Esophagus muscularis mucosa (tissue), 4 donors: ENCODE results near the gene CSNK2A2. TPM values are rescaled to one million over a fixed set of nuclear protein-coding genes. Genes with fewer than 3 reads are reported as not detected.

Experiments used
- DNase-seq: peaks from one replicate; pipeline ENCODE4 v3.0.0-alpha.2; 2017; ENCODE audit errors: extremely low spot score
- H3K27ac ChIP-seq, 4 donors: fragments of 200-600 bp; sonication (generic); replicated peaks in 1 of 4; 1 replicate in 3 of 4; 2 replicates in 1 of 4; pipeline ENCODE4 v1.5.1; 2016 to 2019; ENCODE audit warnings: mild to moderate bottlenecking in 1 of 4
- H3K27me3 ChIP-seq, 4 donors: fragments of 200-600 bp; sonication (generic); one replicate each; pipeline versions ENCODE4 v1.5.1 to v1.6.0; 2016 to 2019
- H3K36me3 ChIP-seq, 4 donors: fragments of 200-600 bp; sonication (generic); one replicate each; pipeline ENCODE4 v1.5.1; 2016 to 2019
- H3K4me1 ChIP-seq, 4 donors: fragments of 200-600 bp; sonication (generic); one replicate each; pipeline ENCODE4 v1.5.1; 2016 to 2019
- H3K4me3 ChIP-seq, 4 donors: fragments of 200-600 bp; sonication (generic); 1 replicate in 2 of 4; 2 replicates in 2 of 4; pipeline ENCODE4 v1.5.1; 2016 to 2019; ENCODE audit warnings: mild to moderate bottlenecking in 4 of 4, moderate library complexity in 1 of 4
- H3K9me3 ChIP-seq, 4 donors: fragments of 200-600 bp; sonication (generic); 1 replicate in 3 of 4; 2 replicates in 1 of 4; pipeline ENCODE4 v1.5.1; 2016 to 2019
- EP300 ChIP-seq: sonication (generic); formaldehyde crosslinking; IDR thresholded peaks from one replicate; pipeline ENCODE4 v1.6.1; 2017; ENCODE audit warnings: antibody characterized with exemption
- POLR2A ChIP-seq: fragments of 450-650 bp; IDR thresholded peaks from one replicate; pipeline ENCODE4 v1.6.1; 2017; ENCODE audit warnings: antibody characterized with exemption, moderate library complexity, mild to moderate bottlenecking, low read depth
- POLR2AphosphoS5 ChIP-seq, 2 donors: sonication (generic); formaldehyde crosslinking; IDR thresholded peaks; one replicate each; pipeline ENCODE4 v1.6.1; 2017; ENCODE audit warnings: antibody characterized with exemption in 2 of 2
- WGBS: methylation state at CpG from one replicate; pipeline ENCODE4 v1.1.5; 2018; 5-methylcytosine and 5-hydroxymethylcytosine counted together
- intact Hi-C: fragments of 100-400 bp; cut with DNase I; formaldehyde crosslinking; loops from one replicate; pipeline ENCODE4 v1.15.1; 2023
- total RNA-seq, 4 donors: library from RNA; depleted of rRNA; stranded (reverse); fragments of >200 nt; gene quantifications; one replicate each; pipeline versions ENCODE4 v1.1.0 to v1.2.1, GENCODE V29; 2016
- TF ChIP-seq, protein P1 (sequence below), 3 experiments: fragments of 200-600 bp in 2 of 3; fragments of 450-650 bp in 1 of 3; sonication (generic) in 2 of 3; IDR thresholded peaks; one replicate each; pipeline ENCODE4 v1.5.1; 2017 to 2019; ENCODE audit warnings: antibody characterized with exemption in 3 of 3, mild to moderate bottlenecking in 2 of 3, moderate library complexity in 1 of 3

The CSNK2A2 gene
- total RNA-seq, 4 donors from 2014 or later: 37.1 to 56.5 (median 42.7) TPM

- H3K36me3 ChIP-seq: no peaks in the 10 kb centered on the region
- 5% methylated on average over 7 of the region's 7 CpGs for WGBS
- intact Hi-C loops: loop anchor here (5.0 to 10.0 kb wide), 3 partner anchors 70 to 392 kb away; partner anchors contain the start of genes CSNK2A2 and KATNB1
- peak overlapping the region; percentile 88 to 93 (median 92) for H3K27ac ChIP-seq
- TF ChIP-seq, protein P1, sequence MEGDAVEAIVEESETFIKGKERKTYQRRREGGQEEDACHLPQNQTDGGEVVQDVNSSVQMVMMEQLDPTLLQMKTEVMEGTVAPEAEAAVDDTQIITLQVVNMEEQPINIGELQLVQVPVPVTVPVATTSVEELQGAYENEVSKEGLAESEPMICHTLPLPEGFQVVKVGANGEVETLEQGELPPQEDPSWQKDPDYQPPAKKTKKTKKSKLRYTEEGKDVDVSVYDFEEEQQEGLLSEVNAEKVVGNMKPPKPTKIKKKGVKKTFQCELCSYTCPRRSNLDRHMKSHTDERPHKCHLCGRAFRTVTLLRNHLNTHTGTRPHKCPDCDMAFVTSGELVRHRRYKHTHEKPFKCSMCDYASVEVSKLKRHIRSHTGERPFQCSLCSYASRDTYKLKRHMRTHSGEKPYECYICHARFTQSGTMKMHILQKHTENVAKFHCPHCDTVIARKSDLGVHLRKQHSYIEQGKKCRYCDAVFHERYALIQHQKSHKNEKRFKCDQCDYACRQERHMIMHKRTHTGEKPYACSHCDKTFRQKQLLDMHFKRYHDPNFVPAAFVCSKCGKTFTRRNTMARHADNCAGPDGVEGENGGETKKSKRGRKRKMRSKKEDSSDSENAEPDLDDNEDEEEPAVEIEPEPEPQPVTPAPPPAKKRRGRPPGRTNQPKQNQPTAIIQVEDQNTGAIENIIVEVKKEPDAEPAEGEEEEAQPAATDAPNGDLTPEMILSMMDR (IDR thresholded peaks at IDR 0.05): peak in 2 of 3 experiments; percentile 26 to 41
- TF ChIP-seq POLR2AphosphoS5 (IDR thresholded peaks at IDR 0.05): no peak
- peaks cover 48 to 70% (median 64%) of the 10 kb centered on the region in 4 donors for H3K4me1 ChIP-seq
- peak overlapping the region; percentile 76 to 97 (median 86) for H3K4me3 ChIP-seq
- no peak for DNase-seq
- peaks cover 0 to 5% (median 0%) of the 10 kb centered on the region in 4 donors for H3K9me3 ChIP-seq
- no peaks in the 10 kb centered on the region for H3K27me3 ChIP-seq
Measured at GRCh38 chr16:58127033-58127556, 70.8 kb downstream of the CSNK2A2 start.

- no peaks in the 10 kb centered on the region for H3K36me3 ChIP-seq
- peaks cover 54 to 76% (median 70%) of the 10 kb centered on the region in 4 donors for H3K4me1 ChIP-seq
- TF ChIP-seq EP300 (no peak), POLR2A (no peak), POLR2AphosphoS5 (IDR thresholded peaks at IDR 0.05) (no peak)
- TF ChIP-seq, protein P1 (IDR thresholded peaks at IDR 0.05): no peak
- no peaks in the 10 kb centered on the region for H3K27me3 ChIP-seq
- peak overlapping the region; percentile 76 to 97 (median 86) for H3K4me3 ChIP-seq
- H3K27ac ChIP-seq: peak overlapping the region; percentile 88 to 93 (median 92)
- intact Hi-C loops: loop anchor here (5.0 to 10.0 kb wide), 3 partner anchors 71 to 392 kb away; partner anchors contain the start of genes CSNK2A2 and KATNB1
- peaks cover 0 to 5% (median 0%) of the 10 kb centered on the region in 4 donors for H3K9me3 ChIP-seq
- no peak for DNase-seq
- WGBS: 39% methylated on average over 4 of the region's 4 CpGs
Measured at GRCh38 chr16:58126451-58126961, 71.4 kb downstream of the CSNK2A2 start.

GRCh38 chr16:58125781-58126335 lies 72.0 kb downstream of the CSNK2A2 start:
- Histone ChIP-seq H3K4me1 (peaks cover 61 to 83% (median 77%) of the 10 kb centered on the region in 4 donors), H3K9me3 (peaks cover 0 to 5% (median 0%) of the 10 kb centered on the region in 4 donors), H3K27ac (peak overlapping the region; percentile 88 to 93 (median 92)), H3K36me3 (no peaks in the 10 kb centered on the region), H3K27me3 (no peaks in the 10 kb centered on the region), H3K4me3 (peak overlapping the region in 1 of 4 donors; percentile 13)
- intact Hi-C loops: loop anchor here (5.0 to 10.0 kb wide), 3 partner anchors 71 to 391 kb away; partner anchors contain the start of genes CSNK2A2 and KATNB1
- WGBS: 57% methylated on average over 10 of the region's 10 CpGs
- TF ChIP-seq POLR2AphosphoS5 (IDR thresholded peaks at IDR 0.05) (no peak), EP300 (no peak)
- TF ChIP-seq, protein P1 (IDR thresholded peaks at IDR 0.05): no peak
- DNase-seq: no peak

DNA sequence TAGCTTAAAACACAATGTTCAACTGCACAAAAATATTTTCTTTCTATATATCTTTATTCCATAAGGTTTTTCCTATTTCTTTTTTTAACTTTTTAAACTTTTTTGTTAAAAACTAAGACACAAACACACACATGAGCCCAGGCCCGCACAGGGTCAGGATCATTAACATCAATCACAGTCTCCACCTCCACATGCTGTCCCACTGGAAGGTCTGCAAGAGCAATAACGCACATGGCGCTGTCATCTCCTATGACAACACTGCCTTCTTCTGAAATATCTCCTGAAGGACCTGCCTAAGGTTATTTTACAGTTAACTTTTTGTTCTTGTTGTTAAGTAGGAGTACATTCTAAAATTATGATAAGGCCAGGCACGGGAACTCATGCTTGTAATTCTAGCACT lies 72.9 kb downstream of the CSNK2A2 start:
- intact Hi-C loops: loop anchor here (5.0 to 10.0 kb wide), 3 partner anchors 72 to 390 kb away; partner anchors contain the start of genes CSNK2A2 and KATNB1
- Histone ChIP-seq H3K4me3 (no peak overlapping the region), H3K4me1 (peaks cover 67 to 91% (median 85%) of the 10 kb centered on the region in 4 donors), H3K36me3 (no peaks in the 10 kb centered on the region), H3K27ac (peak overlapping the region; percentile 88 to 93 (median 92)), H3K27me3 (no peaks in the 10 kb centered on the region), H3K9me3 (peaks cover 0 to 5% (median 0%) of the 10 kb centered on the region in 4 donors)
- DNase-seq: no peak
- TF ChIP-seq POLR2AphosphoS5 (IDR thresholded peaks at IDR 0.05) (no peak), EP300 (no peak), POLR2A (no peak)
- TF ChIP-seq, protein P1 (IDR thresholded peaks at IDR 0.05): no peak
- WGBS: 76% methylated on average over 4 of the region's 4 CpGs
